GM12878 (cell line): ENCODE data around the gene QSOX1. TPM values are rescaled to one million over a fixed set of nuclear protein-coding genes. Genes with fewer than 3 reads are reported as not detected.

Experiments
- ATAC-seq: fragments of 200-7000 bp; cut with Tn5 transposase; 3 replicates; pipeline ENCODE4 v1.9.1; 2020; ENCODE audit warnings: mild to moderate bottlenecking, moderate library complexity
- BruUV-seq: library from RNA; stranded (reverse); fragments of 400-500 nt; replicated peaks from 2 replicates; lab custom pipeline; 2021; lab: Mats Ljungman, UMichigan
- CTCF ChIA-PET: fragments of 300-600 bp; sonication (Branson Sonifier 250); formaldehyde crosslinking; extraction: SDS; loops from one replicate; lab custom pipeline; 2021; ENCODE audit warnings: inconsistent platforms; lab: Yijun Ruan, JAX
- POLR2A ChIA-PET: fragments of 350-600 bp; formaldehyde crosslinking; extraction: SDS; loops from one replicate; lab custom pipeline; 2021; ENCODE audit warnings: inconsistent platforms; lab: Charles Lee
- RAD21 ChIA-PET: fragments of 300-600 bp; sonication (Branson Sonifier 250); formaldehyde crosslinking; loops from one replicate; lab custom pipeline; 2023; ENCODE audit warnings: antibody characterized with exemption; ENCODE audit not compliant: unreplicated experiment; lab: Charles Lee
- SMC1A ChIA-PET: fragments of 300-600 bp; sonication (Branson Sonifier 250); formaldehyde crosslinking; loops from one replicate; lab custom pipeline; 2023; ENCODE audit not compliant: unreplicated experiment, uncharacterized antibody; lab: Charles Lee
- DNase-seq: peaks from one replicate; pipeline ENCODE4 v3.0.0-alpha.2; 2011; ENCODE audit warnings: low read depth, low spot score
- FAIRE-seq: peaks from 3 replicates; lab custom pipeline; 2011; peaks lifted over from hg19 to GRCh38; lab: Jason Lieb, UNC
- H2AFZ ChIP-seq: 2 replicates; pipeline ENCODE4 v1.6.0; 2011; ENCODE audit warnings: low read depth, low read length, control low read depth; ENCODE audit not compliant: control insufficient read depth
- H3K27ac ChIP-seq: 2 replicates; pipeline ENCODE4 v1.5.1; 2011; ENCODE audit warnings: control low read depth; ENCODE audit not compliant: control insufficient read depth, insufficient read depth
- H3K27me3 ChIP-seq, 2 experiments: replicated peaks in 1 of 2; 2 replicates each; pipeline versions ENCODE4 v1.6.0 to v1.6.1; 2011; ENCODE audit warnings: low read length in 1 of 2; ENCODE audit not compliant: control insufficient read depth in 2 of 2, insufficient read depth in 2 of 2
- H3K36me3 ChIP-seq, 2 experiments: 2 replicates each; pipeline ENCODE4 v1.5.1; 2011; ENCODE audit warnings: low read length in 1 of 2; ENCODE audit not compliant: control insufficient read depth in 2 of 2, insufficient read depth in 2 of 2
- H3K4me1 ChIP-seq: 2 replicates; pipeline ENCODE4 v1.6.1; 2011; ENCODE audit warnings: mild to moderate bottlenecking, low read length, moderate library complexity, mixed read lengths; ENCODE audit not compliant: control insufficient read depth, insufficient read depth
- H3K4me2 ChIP-seq: 2 replicates; pipeline ENCODE4 v1.6.0; 2011; ENCODE audit warnings: control low read depth; ENCODE audit not compliant: control insufficient read depth, insufficient read depth
- H3K4me3 ChIP-seq: fragments of 200-600 bp; sonication (generic); 2 replicates; pipeline ENCODE4 v1.5.1; 2016
- H3K79me2 ChIP-seq: 2 replicates; pipeline ENCODE4 v1.6.0; 2011; ENCODE audit warnings: low read length; ENCODE audit not compliant: control insufficient read depth, insufficient read depth
- H3K9ac ChIP-seq: 2 replicates; pipeline ENCODE4 v1.8.0; 2011; ENCODE audit warnings: low read length, control low read depth, mixed read lengths; ENCODE audit not compliant: control insufficient read depth, insufficient read depth
- H3K9me3 ChIP-seq: replicated peaks from 3 replicates; pipeline ENCODE4 v1.5.1; 2011; ENCODE audit warnings: mild to moderate bottlenecking, low read length; ENCODE audit not compliant: control insufficient read depth, insufficient read depth
- H4K20me1 ChIP-seq: 2 replicates; pipeline ENCODE4 v1.6.0; 2011; ENCODE audit not compliant: control insufficient read depth, insufficient read depth
- GABPA ChIP-seq: IDR thresholded peaks from 2 replicates; pipeline ENCODE4 v1.6.1; 2014; ENCODE audit warnings: antibody characterized with exemption, low read depth, mild to moderate bottlenecking, inconsistent platforms
- GATAD2B ChIP-seq: fragments of 450-650 bp; conservative IDR thresholded peaks from 2 replicates; pipeline ENCODE4 v1.6.1; 2017; ENCODE audit warnings: low read depth, mild to moderate bottlenecking, moderate library complexity
- MEF2A ChIP-seq: IDR thresholded peaks from 2 replicates; pipeline ENCODE4 v1.6.1; 2011; ENCODE audit warnings: low read depth, mild to moderate bottlenecking, low read length, moderate library complexity; ENCODE audit not compliant: insufficient read depth
- MTA2 ChIP-seq: fragments of 450-650 bp; IDR thresholded peaks from 2 replicates; pipeline ENCODE4 v1.6.1; 2016; ENCODE audit warnings: low read depth, mild to moderate bottlenecking, moderate library complexity
- PAX8 ChIP-seq: fragments of 450-650 bp; IDR thresholded peaks from 2 replicates; pipeline ENCODE4 v1.6.1; 2017; ENCODE audit warnings: mild to moderate bottlenecking, moderate library complexity
- RCOR1 ChIP-seq: conservative IDR thresholded peaks from 2 replicates; pipeline ENCODE4 v1.6.1; 2012; ENCODE audit warnings: low read depth, low read length, improper control_type of control experiment
- SP1 ChIP-seq: IDR thresholded peaks from one replicate; pipeline ENCODE4 v1.6.1; 2011; ENCODE audit warnings: low read depth, low read length
- WGBS: methylation state at CpG from one replicate; pipeline ENCODE4 v1.1.6; 2016; ENCODE audit warnings: low lambda C conversion rate; ENCODE audit not compliant: insufficient replicate concordance, insufficient coverage; ENCODE audit errors: missing lambda C conversion rate; 5-methylcytosine and 5-hydroxymethylcytosine counted together
- in situ Hi-C: fragments of 300-500 bp; cut with MboI; formaldehyde crosslinking; loops from 9 replicates; pipeline ENCODE4 v1.14.3; 2018; ENCODE audit warnings: mixed read lengths
- intact Hi-C: fragments of 100-400 bp; cut with micrococcal nuclease; formaldehyde crosslinking; loops from one replicate; pipeline ENCODE4 v1.14.2; 2022; ENCODE audit not compliant: unreplicated experiment
- polyA plus RNA-seq, 11 experiments: library from polyadenylated mRNA; depleted of rRNA in 4 of 11; unstranded in 6 of 11; stranded (reverse) in 5 of 11; fragments of >200 nt; fragmentation: Nextera tagmentation in 4 of 11; fragmentation: Illumina TruSeq in 1 of 11; extraction: Ambion mirVana in 4 of 11; extraction: Trizol in 1 of 11; gene quantifications; 1 replicate in 1 of 11; 2 replicates in 10 of 11; pipeline versions ENCODE4 v1.2.1 to v1.2.3, GENCODE V29; 2011 to 2016; ENCODE audit warnings: inconsistent platforms in 2 of 11, missing spikeins in 2 of 11, low read depth in 1 of 11
- total RNA-seq, 4 experiments: library from RNA; depleted of rRNA in 3 of 4; stranded (reverse); fragments of >200 nt in 3 of 4; fragmentation: Illumina TruSeq in 1 of 4; extraction: Trizol in 1 of 4; gene quantifications; 2 replicates each; pipeline versions ENCODE4 v1.2.1 to v1.2.3, GENCODE V29; 2013 to 2021
- TF ChIP-seq, protein P1 (sequence below): IDR thresholded peaks from 2 replicates; pipeline ENCODE4 v1.6.1; 2012; ENCODE audit warnings: improper control_type of control experiment, low read depth, low read length; ENCODE audit not compliant: insufficient replicate concordance

QSOX1 gene
- total and polyA plus RNA-seq, 10 of the 15 experiments (the other 5 are each of a cell fraction or from before 2014, with no cell fraction given), result 1.8 to 31.3 (median 11.2) TPM

- TF ChIP-seq, protein P1, sequence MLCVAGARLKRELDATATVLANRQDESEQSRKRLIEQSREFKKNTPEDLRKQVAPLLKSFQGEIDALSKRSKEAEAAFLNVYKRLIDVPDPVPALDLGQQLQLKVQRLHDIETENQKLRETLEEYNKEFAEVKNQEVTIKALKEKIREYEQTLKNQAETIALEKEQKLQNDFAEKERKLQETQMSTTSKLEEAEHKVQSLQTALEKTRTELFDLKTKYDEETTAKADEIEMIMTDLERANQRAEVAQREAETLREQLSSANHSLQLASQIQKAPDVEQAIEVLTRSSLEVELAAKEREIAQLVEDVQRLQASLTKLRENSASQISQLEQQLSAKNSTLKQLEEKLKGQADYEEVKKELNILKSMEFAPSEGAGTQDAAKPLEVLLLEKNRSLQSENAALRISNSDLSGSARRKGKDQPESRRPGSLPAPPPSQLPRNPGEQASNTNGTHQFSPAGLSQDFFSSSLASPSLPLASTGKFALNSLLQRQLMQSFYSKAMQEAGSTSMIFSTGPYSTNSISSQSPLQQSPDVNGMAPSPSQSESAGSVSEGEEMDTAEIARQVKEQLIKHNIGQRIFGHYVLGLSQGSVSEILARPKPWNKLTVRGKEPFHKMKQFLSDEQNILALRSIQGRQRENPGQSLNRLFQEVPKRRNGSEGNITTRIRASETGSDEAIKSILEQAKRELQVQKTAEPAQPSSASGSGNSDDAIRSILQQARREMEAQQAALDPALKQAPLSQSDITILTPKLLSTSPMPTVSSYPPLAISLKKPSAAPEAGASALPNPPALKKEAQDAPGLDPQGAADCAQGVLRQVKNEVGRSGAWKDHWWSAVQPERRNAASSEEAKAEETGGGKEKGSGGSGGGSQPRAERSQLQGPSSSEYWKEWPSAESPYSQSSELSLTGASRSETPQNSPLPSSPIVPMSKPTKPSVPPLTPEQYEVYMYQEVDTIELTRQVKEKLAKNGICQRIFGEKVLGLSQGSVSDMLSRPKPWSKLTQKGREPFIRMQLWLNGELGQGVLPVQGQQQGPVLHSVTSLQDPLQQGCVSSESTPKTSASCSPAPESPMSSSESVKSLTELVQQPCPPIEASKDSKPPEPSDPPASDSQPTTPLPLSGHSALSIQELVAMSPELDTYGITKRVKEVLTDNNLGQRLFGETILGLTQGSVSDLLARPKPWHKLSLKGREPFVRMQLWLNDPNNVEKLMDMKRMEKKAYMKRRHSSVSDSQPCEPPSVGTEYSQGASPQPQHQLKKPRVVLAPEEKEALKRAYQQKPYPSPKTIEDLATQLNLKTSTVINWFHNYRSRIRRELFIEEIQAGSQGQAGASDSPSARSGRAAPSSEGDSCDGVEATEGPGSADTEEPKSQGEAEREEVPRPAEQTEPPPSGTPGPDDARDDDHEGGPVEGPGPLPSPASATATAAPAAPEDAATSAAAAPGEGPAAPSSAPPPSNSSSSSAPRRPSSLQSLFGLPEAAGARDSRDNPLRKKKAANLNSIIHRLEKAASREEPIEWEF, result no peak
- TF ChIP-seq SP1, result no peak
- no peak for TF ChIP-seq MTA2
- no peak for TF ChIP-seq MEF2A
Measured at GRCh38 chr1:180169640-180170195, 15.0 kb downstream of the QSOX1 start (continued).

GRCh38 chr1:180170546-180171151 is 16.0 kb downstream of the QSOX1 start:
- Histone ChIP-seq H3K4me1 (no peaks in the 10 kb centered on the region), H3K27me3 (no peaks in the 10 kb centered on the region), H2AFZ (no peak overlapping the region), H3K36me3 (peaks cover 0 to 8% of the 10 kb centered on the region in 2 experiments; a peak in 2 of 4 replicates), H3K4me3 (no peak overlapping the region), H3K27ac (no peak overlapping the region), H3K9me3 (no peaks in the 10 kb centered on the region), H3K4me2 (no peak overlapping the region), H4K20me1 (no peaks in the 10 kb centered on the region), H3K9ac (no peak overlapping the region), H3K79me2 (no peaks in the 10 kb centered on the region)
- ChIA-PET RAD21 (interaction anchor here (1.6 kb wide), 1 partner anchor 8 kb away, joined by 5 read pairs; no protein-coding TSS in a partner anchor), SMC1A (interaction anchor here (1.6 kb wide), 1 partner anchor 10 kb away, joined by 3 read pairs; no protein-coding TSS in a partner anchor), POLR2A (no interaction called here), CTCF (interaction anchor here (1.4 to 4.6 kb wide), 3 partner anchors 9 to 356 kb away, joined by 6 to 37 read pairs (median 6); no protein-coding TSS in a partner anchor)
- no peak for DNase-seq
- 60% methylated on average over 4 of the region's 4 CpGs for WGBS
- no TSS peak for BruUV-seq
- no peak for FAIRE-seq
- in situ Hi-C loops (no loop called here), intact Hi-C loops (no loop called here)
- no peak for ATAC-seq
- TF ChIP-seq, protein P1, result no peak
- TF ChIP-seq GATAD2B (no peak), GABPA (no peak), PAX8 (no peak), RCOR1 (no peak)
